Nephron progenitor cell (in vitro differentiated cells): ENCODE data around the gene TLR9.

Experiments used
- DNase-seq: peaks from one replicate; pipeline ENCODE4 v3.0.0; 2021
- H3K27ac Mint-ChIP-seq: 2 replicates; pipeline ENCODE4 v1.8.0; 2021; ENCODE audit warnings: mild to moderate bottlenecking, moderate library complexity, mixed read lengths
- H3K27me3 Mint-ChIP-seq: 2 replicates; pipeline ENCODE4 v1.8.0; 2021; ENCODE audit warnings: mild to moderate bottlenecking, low read depth, mixed read lengths; ENCODE audit not compliant: poor library complexity
- H3K36me3 Mint-ChIP-seq: 2 replicates; pipeline ENCODE4 v1.8.0; 2021; ENCODE audit warnings: low read depth, mixed read lengths
- H3K4me1 Mint-ChIP-seq: 2 replicates; pipeline ENCODE4 v1.8.0; 2021; ENCODE audit warnings: mixed read lengths
- H3K4me3 Mint-ChIP-seq: 2 replicates; pipeline ENCODE4 v1.8.0; 2021; ENCODE audit warnings: mild to moderate bottlenecking, moderate library complexity, mixed read lengths
- H3K9me3 Mint-ChIP-seq: 2 replicates; pipeline ENCODE4 v1.8.0; 2021; ENCODE audit warnings: mild to moderate bottlenecking, moderate library complexity, mixed read lengths
- CTCF ChIP-seq: fragments of 200-600 bp; sonication (generic); IDR thresholded peaks from 2 replicates; pipeline ENCODE4 v1.5.0; 2021; ENCODE audit warnings: antibody characterized with exemption

TLR9 gene

GRCh38 chr3:52230889-52231499, 5.5 kb upstream of the TLR9 start:
- no peaks in the 10 kb centered on the region for H3K27me3 Mint-ChIP-seq
- no peak for DNase-seq
- H3K4me1 Mint-ChIP-seq, result peaks cover 15% of the 10 kb centered on the region

GRCh38 chr3:52230461-52230860, 5.0 kb upstream of the TLR9 start:
- Mint-ChIP-seq H3K27ac (no peak overlapping the region), H3K27me3 (no peaks in the 10 kb centered on the region), H3K36me3 (peaks cover 4% of the 10 kb centered on the region), H3K9me3 (no peaks in the 10 kb centered on the region), H3K4me1 (peaks cover 15% of the 10 kb centered on the region), H3K4me3 (no peak overlapping the region)
- DNase-seq, result no peak
- no peak for TF ChIP-seq CTCF

More at GRCh38 chr3:52230889-52231499, 5.5 kb upstream of the TLR9 start:
- TF ChIP-seq CTCF, result no peak
- no peak overlapping the region for H3K4me3 Mint-ChIP-seq
- peaks cover 4% of the 10 kb centered on the region for H3K36me3 Mint-ChIP-seq
- no peak overlapping the region for H3K27ac Mint-ChIP-seq
- H3K9me3 Mint-ChIP-seq, result no peaks in the 10 kb centered on the region

GRCh38 chr3:52229656-52230055, 4.2 kb upstream of the TLR9 start:
- H3K36me3 Mint-ChIP-seq, result peaks cover 4% of the 10 kb centered on the region
- no peak for TF ChIP-seq CTCF
- no peaks in the 10 kb centered on the region for H3K27me3 Mint-ChIP-seq
- H3K27ac Mint-ChIP-seq, result no peak overlapping the region
- no peak overlapping the region for H3K4me3 Mint-ChIP-seq
- H3K9me3 Mint-ChIP-seq, result no peaks in the 10 kb centered on the region
- DNase-seq, result no peak
- H3K4me1 Mint-ChIP-seq, result peaks cover 18% of the 10 kb centered on the region

GRCh38 chr3:52228751-52229291, 3.4 kb upstream of the TLR9 start:
- Mint-ChIP-seq H3K4me3 (no peak overlapping the region), H3K27ac (no peak overlapping the region), H3K27me3 (no peaks in the 10 kb centered on the region), H3K9me3 (no peaks in the 10 kb centered on the region), H3K36me3 (peaks cover 4% of the 10 kb centered on the region), H3K4me1 (peaks cover 18% of the 10 kb centered on the region)
- no peak for TF ChIP-seq CTCF
- DNase-seq, result no peak

- no peak for DNase-seq
- Mint-ChIP-seq H3K4me1 (peaks cover 18% of the 10 kb centered on the region), H3K4me3 (no peak overlapping the region), H3K36me3 (peaks cover 4% of the 10 kb centered on the region), H3K27ac (no peak overlapping the region), H3K9me3 (no peaks in the 10 kb centered on the region), H3K27me3 (no peaks in the 10 kb centered on the region)
- no peak for TF ChIP-seq CTCF
These were observed 2.8 kb upstream of the TLR9 start for GRCh38 chr3:52228266-52228665.

GRCh38 chr3:52227766-52228165, 2.3 kb upstream of the TLR9 start:
- Mint-ChIP-seq H3K9me3 (no peaks in the 10 kb centered on the region), H3K27ac (no peak overlapping the region), H3K4me1 (peaks cover 18% of the 10 kb centered on the region), H3K27me3 (peaks cover 3% of the 10 kb centered on the region), H3K36me3 (peaks cover 4% of the 10 kb centered on the region), H3K4me3 (no peak overlapping the region)
- no peak for DNase-seq
- no peak for TF ChIP-seq CTCF
